ENCODE measurements around the gene LZTFL1. TPM values are rescaled to one million over a fixed set of nuclear protein-coding genes. Genes with fewer than 3 reads are reported as not detected.

Gene LZTFL1
- total and polyA plus RNA-seq, 2 experiments from 2014 or later: 6.3 to 13.9 TPM

GRCh38 chr3:45865563-45865962 lies 23.6 kb upstream of the LZTFL1 start (continued):
- TF ChIP-seq ZNF462 (CRISPR knock-in tag; IDR thresholded peaks at IDR 0.05) (no peak), STAT1 (IDR thresholded peaks at IDR 0.05; ENCODE audit: unreplicated experiment) (no peak), POLR2AphosphoS5 (IDR thresholded peaks at IDR 0.05; ENCODE audit: low read depth) (no peak)
- TF ChIP-seq, protein P1, sequence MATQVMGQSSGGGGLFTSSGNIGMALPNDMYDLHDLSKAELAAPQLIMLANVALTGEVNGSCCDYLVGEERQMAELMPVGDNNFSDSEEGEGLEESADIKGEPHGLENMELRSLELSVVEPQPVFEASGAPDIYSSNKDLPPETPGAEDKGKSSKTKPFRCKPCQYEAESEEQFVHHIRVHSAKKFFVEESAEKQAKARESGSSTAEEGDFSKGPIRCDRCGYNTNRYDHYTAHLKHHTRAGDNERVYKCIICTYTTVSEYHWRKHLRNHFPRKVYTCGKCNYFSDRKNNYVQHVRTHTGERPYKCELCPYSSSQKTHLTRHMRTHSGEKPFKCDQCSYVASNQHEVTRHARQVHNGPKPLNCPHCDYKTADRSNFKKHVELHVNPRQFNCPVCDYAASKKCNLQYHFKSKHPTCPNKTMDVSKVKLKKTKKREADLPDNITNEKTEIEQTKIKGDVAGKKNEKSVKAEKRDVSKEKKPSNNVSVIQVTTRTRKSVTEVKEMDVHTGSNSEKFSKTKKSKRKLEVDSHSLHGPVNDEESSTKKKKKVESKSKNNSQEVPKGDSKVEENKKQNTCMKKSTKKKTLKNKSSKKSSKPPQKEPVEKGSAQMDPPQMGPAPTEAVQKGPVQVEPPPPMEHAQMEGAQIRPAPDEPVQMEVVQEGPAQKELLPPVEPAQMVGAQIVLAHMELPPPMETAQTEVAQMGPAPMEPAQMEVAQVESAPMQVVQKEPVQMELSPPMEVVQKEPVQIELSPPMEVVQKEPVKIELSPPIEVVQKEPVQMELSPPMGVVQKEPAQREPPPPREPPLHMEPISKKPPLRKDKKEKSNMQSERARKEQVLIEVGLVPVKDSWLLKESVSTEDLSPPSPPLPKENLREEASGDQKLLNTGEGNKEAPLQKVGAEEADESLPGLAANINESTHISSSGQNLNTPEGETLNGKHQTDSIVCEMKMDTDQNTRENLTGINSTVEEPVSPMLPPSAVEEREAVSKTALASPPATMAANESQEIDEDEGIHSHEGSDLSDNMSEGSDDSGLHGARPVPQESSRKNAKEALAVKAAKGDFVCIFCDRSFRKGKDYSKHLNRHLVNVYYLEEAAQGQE (IDR thresholded peaks at IDR 0.05; ENCODE audit: unreplicated experiment): no peak

GRCh38 chr3:45864760-45865519 lies 23.0 kb upstream of the LZTFL1 start:
- no peak for ATAC-seq
- TF ChIP-seq STAT1 (IDR thresholded peaks at IDR 0.05; ENCODE audit: unreplicated experiment): no peak
- TF ChIP-seq, protein P2, sequence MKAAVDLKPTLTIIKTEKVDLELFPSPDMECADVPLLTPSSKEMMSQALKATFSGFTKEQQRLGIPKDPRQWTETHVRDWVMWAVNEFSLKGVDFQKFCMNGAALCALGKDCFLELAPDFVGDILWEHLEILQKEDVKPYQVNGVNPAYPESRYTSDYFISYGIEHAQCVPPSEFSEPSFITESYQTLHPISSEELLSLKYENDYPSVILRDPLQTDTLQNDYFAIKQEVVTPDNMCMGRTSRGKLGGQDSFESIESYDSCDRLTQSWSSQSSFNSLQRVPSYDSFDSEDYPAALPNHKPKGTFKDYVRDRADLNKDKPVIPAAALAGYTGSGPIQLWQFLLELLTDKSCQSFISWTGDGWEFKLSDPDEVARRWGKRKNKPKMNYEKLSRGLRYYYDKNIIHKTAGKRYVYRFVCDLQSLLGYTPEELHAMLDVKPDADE (IDR thresholded peaks at IDR 0.05): no peak
- no peak for TF ChIP-seq JUNB (IDR thresholded peaks at IDR 0.05; ENCODE audit: unreplicated experiment)
- TF ChIP-seq EZH2 (IDR thresholded peaks at IDR 0.05; ENCODE audit: low read depth, unreplicated experiment): no peak
- TF ChIP-seq ZNF331 (CRISPR knock-in tag; IDR thresholded peaks at IDR 0.05; ENCODE audit: low read depth): no peak
- TF ChIP-seq ZNF114 (CRISPR knock-in tag; IDR thresholded peaks at IDR 0.05): no peak
- TF ChIP-seq CREB1 (CRISPR knock-in tag; IDR thresholded peaks at IDR 0.05; ENCODE audit: low read depth): no peak
- no peak for TF ChIP-seq EZH2phosphoT487 (IDR thresholded peaks at IDR 0.05; ENCODE audit: unreplicated experiment)
- TF ChIP-seq, protein P3, sequence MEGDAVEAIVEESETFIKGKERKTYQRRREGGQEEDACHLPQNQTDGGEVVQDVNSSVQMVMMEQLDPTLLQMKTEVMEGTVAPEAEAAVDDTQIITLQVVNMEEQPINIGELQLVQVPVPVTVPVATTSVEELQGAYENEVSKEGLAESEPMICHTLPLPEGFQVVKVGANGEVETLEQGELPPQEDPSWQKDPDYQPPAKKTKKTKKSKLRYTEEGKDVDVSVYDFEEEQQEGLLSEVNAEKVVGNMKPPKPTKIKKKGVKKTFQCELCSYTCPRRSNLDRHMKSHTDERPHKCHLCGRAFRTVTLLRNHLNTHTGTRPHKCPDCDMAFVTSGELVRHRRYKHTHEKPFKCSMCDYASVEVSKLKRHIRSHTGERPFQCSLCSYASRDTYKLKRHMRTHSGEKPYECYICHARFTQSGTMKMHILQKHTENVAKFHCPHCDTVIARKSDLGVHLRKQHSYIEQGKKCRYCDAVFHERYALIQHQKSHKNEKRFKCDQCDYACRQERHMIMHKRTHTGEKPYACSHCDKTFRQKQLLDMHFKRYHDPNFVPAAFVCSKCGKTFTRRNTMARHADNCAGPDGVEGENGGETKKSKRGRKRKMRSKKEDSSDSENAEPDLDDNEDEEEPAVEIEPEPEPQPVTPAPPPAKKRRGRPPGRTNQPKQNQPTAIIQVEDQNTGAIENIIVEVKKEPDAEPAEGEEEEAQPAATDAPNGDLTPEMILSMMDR (conservative IDR thresholded peaks at IDR 0.05; ENCODE audit: low read depth in 2 of 2): no peak

More at GRCh38 chr3:45864760-45865519, 23.0 kb upstream of the LZTFL1 start:
- no peaks in the 10 kb centered on the region for H3K27me3 Mint-ChIP-seq (ENCODE audit: insufficient read depth, low read depth, poor library complexity)
- Histone ChIP-seq H3K27ac (ENCODE audit: low read depth) (no peak overlapping the region), H3K79me2 (replicated peaks; ENCODE audit: insufficient read depth) (no peaks in the 10 kb centered on the region), H3K4me1 (ENCODE audit: insufficient read depth) (no peaks in the 10 kb centered on the region), H4K20me1 (replicated peaks; ENCODE audit: insufficient read depth) (no peaks in the 10 kb centered on the region), H3K9me2 (ENCODE audit: insufficient read depth) (no peaks in the 10 kb centered on the region), H3K36me3 (ENCODE audit: insufficient read depth) (no peaks in the 10 kb centered on the region), H2AFZ (no peak overlapping the region), H3F3A (replicated peaks; ENCODE audit: low read depth) (no peaks in the 10 kb centered on the region), H3K27me3 (ENCODE audit: insufficient read depth) (no peaks in the 10 kb centered on the region), H3K4me2 (no peak overlapping the region), H3K4me3 (no peak overlapping the region)
- no peaks in the 10 kb centered on the region for H3K4me1 Mint-ChIP-seq
- no peaks in the 10 kb centered on the region for H3K36me3 Mint-ChIP-seq (ENCODE audit: low read depth)
- DNase-seq (ENCODE audit: low spot score): no peak
- H3K4me3 Mint-ChIP-seq: no peak overlapping the region
- no peak overlapping the region for H3K27ac Mint-ChIP-seq
- H3K9me3 Mint-ChIP-seq: no peaks in the 10 kb centered on the region

Data from GM23338 (cell line).